GM19463 (cell line): ENCODE measurements around the gene ADAM19.
"Not testable (repeated sequence)": the region's sequence is repeated elsewhere in the genome, so short reads cannot be mapped to it uniquely, and the experiment has no call there.

Experiments
- ATAC-seq: cut with Tn5 transposase; IDR thresholded peaks from one replicate; pipeline ENCODE4 v1.9.1; 2021; ENCODE audit warnings: mild to moderate bottlenecking, moderate library complexity; ENCODE audit not compliant: unreplicated experiment

ADAM19 gene

DNA sequence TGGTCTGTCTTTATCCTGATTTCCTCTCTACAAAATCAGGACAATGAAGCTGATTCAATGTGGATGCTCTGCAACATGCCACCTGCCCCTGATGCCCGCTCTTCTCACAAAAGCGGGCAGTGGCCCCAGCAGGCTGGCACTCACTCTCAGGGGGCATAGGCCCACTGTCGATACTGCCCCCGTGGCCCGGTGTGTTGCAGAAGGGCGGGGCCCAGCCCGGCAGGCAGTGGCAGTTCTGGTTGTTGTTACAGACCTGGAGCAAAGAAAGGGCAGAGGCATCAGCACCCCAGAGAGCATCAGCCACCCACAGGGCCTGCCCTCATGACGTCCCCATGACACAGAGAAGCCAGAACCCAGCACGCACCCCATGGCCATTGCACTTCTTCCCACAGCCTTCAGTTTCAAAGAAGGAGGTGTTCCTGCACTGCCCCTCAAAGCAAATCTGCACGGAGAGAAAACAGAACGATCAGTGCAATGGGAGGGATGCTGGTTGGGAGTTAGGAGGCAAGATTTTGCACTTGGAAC, 84.0 kb downstream of the ADAM19 start:
- ATAC-seq: no peak

DNA sequence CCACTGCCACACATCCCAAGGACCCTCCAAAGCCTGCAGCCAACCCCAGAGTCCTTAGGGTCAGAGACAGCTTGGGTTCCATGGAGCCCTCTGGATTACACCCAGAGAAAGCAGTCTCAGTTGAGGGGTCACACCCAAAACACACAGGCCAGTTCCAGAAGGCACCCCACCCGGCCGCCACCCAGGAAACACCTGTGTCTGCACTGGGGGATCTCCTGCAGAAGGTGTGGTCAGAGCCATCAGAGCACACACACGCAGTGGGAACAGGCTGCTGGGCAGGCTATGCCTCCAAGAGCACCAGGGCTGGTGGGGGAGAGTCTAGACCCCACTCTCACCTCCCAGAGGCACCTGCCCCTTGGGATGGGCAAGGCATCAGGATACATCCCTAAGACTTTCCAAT, 88.2 kb downstream of the ADAM19 start:
- ATAC-seq: peak; percentile 32

DNA sequence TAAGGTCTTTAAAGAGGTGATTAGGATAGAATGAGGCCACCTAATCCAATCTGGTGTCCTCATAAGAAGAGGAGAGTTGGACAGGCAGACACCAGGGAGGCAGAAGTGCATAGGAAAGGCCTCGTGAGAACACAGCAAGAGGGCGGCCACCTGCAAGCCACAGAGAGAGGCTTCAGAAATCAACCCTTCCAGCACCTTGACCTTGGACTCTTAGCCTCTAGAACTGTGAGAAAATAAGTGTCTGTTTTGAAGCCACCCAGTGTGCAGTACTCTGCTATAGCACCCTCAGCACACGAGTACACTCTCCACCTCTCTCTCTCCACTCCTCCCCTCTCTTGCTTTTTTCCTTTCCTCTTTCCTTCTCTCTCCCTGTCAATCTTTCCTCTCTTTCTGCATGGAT, 88.7 kb downstream of the ADAM19 start:
- peak; percentile 42 for ATAC-seq

DNA sequence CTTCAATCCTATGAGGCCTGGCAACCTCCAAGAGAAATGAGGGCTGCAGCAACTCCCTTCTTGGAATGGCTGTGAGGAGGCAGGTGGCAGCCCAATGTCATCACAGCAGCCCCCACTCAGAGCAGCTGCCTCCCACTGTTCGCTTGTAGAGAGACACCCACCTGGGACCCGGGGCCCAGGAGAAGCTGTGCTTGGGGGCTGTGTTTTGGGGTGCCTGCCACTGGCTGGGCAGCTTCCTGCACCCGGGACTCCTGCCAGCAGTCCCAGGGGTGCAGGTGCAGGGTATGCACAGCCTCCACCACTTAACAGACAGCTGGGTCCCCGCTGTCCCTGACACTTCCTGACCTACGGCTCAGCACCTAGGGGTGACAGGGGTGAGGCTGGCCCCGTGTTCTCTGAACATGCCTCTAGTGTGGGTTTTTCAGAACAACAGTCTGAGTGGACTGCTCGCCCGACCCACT, 89.3 kb downstream of the ADAM19 start:
- peak; percentile 42 for ATAC-seq

DNA sequence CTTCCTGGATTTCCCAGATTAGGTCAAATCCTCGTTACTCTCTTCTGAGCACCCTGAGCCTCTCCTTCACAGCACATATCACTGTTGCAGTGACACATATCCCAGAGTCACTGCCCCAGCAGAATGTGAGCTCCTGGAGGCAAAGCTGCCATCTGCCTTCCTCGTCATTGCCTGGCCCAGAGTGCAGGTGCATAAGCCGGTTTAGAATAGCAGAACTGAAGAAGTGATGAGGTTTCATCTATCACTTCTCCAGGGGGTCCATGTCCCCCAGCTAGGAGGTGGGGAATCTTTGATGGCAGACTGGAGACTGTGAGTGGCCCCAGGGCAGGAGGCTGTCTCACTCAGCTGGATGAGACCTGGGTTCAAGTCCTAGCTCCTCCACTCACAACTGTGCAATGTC, 89.8 kb downstream of the ADAM19 start:
- ATAC-seq: peak; percentile 35

DNA sequence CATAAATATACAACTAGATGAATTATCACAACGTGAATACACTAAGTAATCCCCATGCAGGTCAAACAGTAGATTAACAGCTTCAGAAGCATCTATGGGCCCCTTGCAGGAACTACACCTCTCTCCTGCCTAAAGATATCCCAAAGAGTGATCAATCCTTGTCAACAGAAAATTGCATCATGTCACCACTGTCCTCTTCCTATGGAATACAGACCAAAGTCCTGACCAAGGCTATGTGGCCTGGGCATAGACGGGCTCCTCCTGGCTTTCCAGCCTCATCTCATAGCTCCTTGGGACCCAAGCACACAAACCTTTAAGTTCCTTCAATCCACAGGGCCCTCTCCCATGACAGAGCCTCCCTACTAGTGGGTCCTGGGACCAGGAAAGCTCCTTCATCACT, 90.2 kb downstream of the ADAM19 start:
- no peak for ATAC-seq

DNA sequence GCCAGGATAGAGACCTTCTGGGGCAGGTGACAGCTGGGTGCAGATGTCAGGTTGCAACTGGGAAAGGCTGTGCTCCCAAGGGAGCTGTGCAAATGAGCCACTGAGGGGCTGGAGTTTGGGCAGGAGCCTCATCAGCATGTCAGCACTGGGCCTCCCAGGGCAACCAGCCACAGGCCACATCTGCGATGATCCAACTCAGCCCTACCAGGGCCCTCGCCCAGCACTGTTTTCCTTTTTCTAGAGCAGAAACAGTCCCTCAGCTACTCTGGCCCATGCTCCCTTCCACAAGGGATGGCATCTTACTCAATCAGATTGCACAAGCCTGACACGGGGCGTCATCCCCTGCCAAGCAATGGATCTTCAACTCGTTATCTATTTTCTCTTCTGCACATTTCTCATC, 90.8 kb downstream of the ADAM19 start:
- ATAC-seq: no peak

DNA sequence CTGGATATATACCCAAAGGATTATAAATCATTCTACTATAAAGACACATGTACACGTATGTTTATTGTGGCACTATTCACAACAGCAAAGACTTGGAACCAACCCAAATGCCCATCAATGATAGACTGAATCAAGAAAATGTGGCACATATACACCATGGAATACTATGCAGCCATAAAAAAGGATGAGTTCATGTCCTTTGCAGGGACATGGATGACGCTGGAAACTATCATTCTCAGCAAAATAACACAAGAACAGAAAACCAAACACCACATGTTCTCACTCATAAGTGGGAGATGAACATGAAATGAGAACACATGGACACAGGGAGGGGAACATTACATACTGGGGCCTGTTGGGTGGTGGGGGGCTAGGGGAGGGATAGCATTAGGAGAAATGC, 92.9 kb downstream of the ADAM19 start:
- not testable (repeated sequence) for ATAC-seq

DNA sequence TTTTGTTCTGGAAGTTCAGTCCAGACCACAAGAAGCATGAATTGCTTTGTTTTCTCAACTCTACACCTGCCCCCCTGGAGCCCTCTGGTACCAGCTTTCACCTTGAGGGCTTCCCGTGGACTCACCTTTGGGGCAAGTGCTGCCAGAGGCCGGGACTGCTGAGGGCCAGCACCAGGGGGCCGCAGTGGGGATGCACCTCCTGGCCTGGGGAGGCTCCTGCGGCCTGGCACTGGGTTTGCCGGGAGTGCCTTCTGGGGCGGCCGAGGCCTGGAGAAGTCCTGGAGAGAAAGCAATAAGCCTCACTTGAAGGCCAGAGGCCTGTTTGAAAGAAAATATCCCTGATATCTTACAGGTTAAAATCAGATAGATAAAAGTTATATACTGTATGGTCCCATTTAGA, 93.9 kb downstream of the ADAM19 start:
- no peak for ATAC-seq

DNA sequence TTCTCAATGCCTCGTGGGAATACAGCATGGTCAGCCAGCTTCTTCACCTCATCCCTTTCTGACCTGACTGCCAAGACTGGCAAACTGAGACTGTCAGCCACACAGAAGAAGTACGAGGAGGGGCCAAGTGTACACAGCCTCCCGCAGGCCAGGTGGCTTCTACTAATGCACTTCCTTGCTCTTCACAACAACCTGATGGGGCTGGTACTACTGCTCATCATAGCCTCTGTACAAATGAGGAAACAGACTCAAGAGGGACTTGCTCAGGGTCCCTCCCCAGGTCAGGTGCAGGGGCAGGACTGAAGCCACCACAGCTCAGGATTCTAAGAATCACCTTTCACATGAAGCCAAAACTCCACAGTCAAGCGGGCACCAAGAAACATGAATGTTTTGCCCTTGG, 94.3 kb downstream of the ADAM19 start:
- no peak for ATAC-seq

DNA sequence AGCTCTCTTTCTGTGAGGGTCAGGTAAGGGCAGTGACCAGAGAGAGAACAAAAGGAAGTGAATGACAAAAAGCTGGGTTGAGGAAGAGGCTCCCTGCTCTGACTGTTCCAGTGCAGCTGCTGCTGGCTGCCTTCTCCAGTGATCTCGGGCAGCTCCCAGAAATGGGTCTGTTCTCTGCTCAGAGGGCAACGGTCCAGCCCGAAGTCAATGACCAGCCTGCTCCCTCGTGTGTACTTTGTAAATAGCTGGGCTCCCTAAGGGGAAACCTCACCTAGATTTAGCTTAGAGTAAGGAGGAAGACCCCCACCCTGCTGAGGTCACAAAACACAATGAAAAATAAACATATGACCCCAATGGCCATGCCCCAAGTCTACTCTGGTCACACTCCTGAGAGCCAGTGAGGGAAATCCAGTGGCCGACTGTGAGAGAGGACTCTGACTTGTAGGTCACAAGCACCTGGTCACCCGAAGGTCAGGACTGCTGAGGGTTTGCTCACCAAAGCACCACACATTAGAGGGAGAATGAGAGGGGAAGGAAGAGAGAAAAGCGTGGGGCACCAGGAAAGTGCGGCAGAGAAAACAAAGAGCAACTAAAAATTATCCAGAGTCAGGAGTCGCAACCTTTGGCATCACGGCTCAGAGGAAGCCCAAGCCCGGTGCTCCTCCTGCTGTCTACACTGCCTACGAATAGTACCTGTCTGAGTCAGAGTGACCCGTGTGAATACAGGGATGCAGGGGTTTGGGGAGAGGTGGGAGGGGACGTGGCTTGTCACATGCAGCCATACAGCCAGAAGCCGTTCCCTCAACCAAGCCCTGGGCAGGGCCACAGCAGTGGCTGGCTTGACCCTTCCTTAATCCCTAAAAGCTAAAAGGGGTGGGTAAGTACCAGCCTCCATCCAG, 95.7 kb downstream of the ADAM19 start:
- no peak for ATAC-seq

DNA sequence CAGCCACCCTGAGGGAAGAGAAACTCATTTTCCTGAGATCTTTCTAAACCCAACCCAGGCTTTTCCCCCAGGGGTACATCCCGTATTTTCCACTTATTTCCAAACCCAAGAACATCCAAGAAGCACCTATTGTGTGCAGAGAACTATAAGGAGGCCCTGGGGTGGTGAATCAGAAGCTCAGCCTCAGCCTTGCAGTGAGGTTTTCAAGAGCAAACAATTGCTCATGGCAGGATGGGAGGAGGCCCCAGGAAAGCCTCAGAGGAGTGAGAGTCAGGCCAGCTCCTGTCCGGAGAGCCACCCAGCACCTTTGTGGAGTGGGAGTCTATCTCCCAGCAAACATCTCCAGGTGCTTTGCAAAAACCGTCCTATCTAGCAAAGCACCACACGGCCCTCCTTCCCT, 96.4 kb downstream of the ADAM19 start:
- no peak for ATAC-seq

DNA sequence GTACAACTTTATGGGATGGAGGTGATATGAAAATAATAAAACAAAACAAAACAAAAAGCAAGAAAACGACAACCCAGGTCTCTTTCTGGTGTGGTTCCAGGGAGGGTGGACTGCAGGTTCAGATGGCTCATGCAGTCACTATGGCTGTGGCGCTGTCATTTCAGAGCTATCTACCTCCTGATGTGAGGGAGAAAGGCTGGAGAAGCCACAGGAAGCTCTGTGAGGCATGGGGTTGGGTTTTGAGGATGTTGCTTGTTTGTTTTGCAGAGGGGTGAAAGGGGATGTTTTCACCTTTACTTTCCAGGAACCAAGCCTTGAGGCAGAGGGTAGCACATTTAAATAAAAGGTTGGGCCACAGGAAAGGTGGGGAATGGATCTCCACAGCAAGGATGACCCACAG, 96.8 kb downstream of the ADAM19 start:
- no peak for ATAC-seq

DNA sequence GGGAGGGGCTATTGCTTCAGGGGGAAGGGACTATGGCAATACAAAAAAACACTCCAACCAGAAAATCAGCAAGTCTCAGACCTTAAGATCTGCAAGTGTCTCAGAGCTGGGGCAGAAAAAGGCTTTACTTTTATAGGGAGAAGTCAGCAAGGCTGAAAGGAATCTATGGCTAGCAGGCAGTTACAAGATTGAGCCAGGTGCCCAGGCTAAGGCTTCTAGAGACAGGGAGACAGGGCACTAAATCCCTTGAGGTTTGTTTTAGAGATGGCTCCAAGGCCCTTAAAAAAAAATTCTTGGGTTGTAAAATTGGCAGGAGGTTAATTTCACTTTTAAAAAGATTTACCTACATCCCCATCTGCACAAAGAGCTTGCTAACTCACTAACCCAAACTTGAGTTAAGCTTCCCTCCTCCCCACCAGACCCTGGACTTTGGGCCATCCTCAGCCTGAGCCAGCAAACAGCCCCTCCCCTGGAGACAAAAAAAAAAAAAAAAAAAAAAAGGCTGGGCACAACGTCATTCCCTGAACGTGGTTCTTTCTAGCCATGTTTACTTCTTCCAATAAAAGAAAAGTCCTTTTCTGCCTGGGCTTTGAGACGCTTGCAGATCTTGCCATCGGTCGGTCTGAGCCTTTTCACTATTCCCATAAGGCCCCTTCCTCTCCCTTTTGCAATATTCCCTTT, 97.6 kb downstream of the ADAM19 start:
- no peak for ATAC-seq

DNA sequence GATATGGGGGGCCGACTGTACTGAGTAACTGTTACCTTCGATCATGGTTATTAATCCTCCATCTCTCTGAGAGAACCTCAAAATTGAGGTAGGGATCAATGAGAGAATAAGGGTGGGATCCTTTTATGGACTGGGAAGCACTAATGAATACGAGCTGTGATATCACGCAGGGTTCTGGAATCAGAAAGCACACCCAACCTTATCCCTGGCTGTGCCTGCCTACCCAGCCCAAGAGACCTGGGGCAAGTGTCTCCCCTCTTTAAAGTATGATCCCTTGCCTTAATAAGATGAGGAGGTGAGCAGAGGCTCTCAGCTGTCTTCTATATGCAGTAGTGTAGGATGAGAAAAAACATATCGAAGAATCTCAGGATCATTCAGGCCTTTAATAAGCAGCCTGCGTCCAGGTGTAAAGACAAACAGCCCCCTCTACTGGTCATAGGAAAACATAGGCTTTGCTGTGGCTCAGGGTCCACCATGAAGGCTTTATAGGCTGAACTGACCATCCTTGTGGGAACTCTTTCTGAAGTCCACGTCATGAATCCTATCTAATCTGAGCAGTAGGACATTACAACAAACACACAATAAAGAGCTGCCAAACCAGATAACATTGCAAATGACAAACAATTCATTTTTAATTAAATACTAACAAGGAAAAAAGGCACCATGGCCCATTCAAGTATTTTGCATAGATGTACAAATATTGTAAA, 98.7 kb downstream of the ADAM19 start:
- ATAC-seq: no peak

DNA sequence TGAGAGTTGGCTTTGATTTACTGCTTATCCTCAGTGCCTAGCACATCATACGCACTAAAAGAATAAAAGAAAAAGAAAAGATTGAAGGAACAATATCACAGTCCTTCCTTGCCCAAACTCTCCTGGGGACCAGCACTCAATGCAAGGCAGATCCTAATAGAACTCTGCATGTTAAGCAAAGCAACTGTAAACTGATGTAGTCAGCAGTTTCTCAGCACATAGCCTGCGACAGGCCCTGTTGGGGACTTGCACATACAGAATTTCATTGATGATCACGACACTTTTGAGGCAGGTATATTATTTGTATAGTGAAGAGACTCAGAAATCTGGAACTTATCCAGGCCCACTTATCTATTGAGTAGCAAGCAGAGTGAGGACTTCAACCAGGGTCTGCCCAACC, 100.1 kb downstream of the ADAM19 start:
- no peak for ATAC-seq

DNA sequence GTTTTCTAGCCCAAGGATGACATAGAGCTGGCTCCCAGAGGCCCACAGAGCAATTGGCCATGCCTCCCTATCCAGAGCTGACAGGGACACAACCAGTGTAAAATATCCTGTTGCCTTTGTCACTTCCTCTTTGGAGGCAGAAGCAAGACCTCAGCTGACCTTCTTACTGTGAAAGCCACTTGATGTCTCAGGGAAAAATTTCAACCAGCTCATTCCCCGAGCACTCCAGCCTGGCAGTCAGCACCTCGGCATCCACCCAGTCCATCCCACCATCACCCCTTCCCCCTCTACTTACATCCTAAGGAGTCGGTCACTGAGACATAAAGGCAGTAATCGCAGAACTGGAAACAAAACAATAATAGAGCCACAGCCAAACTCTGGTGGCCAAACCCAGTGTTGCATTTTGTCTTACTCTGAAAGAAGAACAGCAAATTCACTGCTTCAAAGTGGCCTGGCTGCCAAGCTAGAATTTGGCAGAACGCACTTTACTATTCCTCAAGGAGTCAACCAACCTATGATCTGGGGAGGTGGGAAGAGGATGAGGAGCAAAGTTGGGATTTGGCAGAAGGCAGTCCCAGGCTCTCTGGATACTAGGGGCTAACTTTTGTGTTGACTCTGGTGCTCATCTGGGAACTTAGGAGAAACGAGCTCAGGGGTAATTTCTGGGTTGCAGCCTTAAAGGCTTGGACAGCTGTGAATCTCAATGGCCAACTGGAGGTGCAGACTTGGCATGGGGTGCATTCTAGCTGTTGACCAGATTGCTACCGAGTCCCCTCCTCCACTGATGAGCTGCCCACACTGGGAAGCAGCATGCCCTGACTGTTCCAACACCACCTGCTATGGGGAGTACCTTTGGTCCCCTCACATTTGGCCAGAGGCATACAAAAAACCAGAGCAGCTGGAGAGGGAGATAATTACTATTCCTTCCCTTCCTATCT, 101.9 kb downstream of the ADAM19 start:
- no peak for ATAC-seq

DNA sequence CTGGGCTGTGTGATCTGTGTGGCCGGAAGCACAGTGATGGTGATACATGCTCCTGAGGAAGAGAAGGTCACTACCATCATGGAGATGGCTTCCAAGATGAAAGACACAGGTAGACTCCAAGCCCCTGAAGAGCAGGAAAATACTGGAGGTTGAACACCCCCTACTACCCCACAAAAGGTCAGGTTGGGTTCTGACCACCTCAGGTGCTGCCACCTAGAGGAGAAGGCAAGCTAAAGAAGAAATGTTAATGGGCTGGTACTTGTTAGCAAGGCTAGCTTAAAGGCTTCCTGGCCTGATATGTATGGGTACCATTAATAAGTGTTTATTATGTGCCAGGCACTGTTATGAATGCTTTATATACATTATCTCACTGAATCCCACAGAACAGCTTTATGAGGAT, 103.9 kb downstream of the ADAM19 start:
- no peak for ATAC-seq

DNA sequence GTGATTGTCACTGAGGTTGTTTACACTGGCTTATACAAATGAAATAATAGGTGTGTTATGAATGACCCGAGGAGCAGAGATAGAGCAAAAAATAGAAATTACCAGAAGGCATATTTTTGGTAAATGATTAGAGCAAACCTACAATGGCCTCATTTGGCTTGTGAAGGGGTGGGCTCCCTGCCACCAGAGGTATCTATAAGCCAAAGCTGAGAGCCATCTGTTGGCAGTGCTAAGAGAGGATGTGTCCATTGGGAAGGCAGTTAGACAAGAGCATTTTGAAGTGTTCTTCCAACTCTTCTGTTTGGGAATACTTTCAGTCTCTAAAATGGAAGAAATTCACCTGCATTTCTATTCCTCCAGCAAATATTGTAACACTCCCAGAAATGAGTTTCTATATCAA, 104.9 kb downstream of the ADAM19 start:
- no peak for ATAC-seq

DNA sequence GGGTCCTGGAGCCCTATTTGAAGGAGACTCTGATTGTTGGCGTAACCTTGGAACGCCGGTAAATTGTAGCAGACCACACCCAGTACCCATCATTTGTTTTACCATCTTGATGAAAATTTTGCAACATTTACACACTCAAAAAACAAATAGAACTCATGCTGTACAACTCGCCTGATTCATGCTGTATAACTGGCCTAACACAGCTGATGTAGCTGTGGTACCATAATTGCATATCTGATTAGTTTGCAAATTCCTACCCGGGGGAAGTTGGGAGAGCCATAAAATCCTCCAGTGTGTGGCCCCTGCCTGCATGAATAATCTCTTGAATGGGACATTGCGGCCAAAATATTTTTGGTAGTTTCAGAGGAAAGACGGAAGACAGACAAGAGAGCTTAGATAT, 105.9 kb downstream of the ADAM19 start:
- ATAC-seq: no peak
